ENCODE measurements around the gene RPEL1.

RPEL1 gene

DNA sequence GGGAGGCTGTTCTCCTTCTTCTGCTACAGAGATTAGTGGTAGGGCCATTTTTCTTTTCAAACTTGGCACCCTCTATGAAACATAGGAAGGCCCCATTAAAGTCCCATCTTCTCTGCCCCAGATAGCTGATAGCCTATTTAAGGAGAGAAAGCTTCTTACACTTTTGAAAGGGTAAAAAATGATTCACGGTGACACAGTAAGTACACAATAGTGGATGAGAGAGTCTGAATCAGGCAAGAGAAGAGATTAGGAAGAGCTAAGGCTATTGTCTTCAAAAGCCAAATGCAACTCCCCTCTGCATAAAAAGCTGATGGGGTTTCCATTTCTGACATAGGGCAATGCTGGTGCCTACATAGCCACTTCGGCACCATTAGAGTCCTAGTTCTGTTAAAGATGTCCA, 34.8 kb downstream of the RPEL1 start:
- no peak for DNase-seq

DNA sequence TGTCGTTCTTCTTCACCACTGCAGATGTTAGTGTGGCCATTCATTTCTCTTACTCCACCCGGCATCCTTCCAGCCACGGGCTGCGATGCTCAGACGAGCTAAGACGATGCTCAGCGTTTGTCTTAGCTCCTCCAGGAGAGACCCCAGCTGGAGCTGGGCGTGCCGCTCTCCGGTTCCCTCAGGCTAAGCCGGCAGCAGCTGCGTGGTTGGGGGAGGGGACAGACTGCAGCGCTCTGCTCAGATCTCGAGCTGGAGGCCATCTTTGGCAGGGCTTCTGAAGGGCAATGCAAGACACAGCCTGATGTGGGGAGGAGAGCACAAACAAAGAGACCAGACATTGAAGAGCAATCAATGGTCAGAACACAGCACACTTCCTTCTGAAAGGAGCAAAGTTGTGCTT, 36.1 kb downstream of the RPEL1 start:
- no peak for DNase-seq

GRCh38 chr10:103282961-103283360, 37.3 kb downstream of the RPEL1 start:
- no peak for DNase-seq

- peak; percentile 9 for DNase-seq
Measured at GRCh38 chr10:103284170-103284569, 38.5 kb downstream of the RPEL1 start.

- DNase-seq = no peak
Measured at GRCh38 chr10:103287992-103288391, 42.3 kb downstream of the RPEL1 start.

GRCh38 chr10:103291588-103291987, 45.9 kb downstream of the RPEL1 start:
- DNase-seq = no peak

DNA sequence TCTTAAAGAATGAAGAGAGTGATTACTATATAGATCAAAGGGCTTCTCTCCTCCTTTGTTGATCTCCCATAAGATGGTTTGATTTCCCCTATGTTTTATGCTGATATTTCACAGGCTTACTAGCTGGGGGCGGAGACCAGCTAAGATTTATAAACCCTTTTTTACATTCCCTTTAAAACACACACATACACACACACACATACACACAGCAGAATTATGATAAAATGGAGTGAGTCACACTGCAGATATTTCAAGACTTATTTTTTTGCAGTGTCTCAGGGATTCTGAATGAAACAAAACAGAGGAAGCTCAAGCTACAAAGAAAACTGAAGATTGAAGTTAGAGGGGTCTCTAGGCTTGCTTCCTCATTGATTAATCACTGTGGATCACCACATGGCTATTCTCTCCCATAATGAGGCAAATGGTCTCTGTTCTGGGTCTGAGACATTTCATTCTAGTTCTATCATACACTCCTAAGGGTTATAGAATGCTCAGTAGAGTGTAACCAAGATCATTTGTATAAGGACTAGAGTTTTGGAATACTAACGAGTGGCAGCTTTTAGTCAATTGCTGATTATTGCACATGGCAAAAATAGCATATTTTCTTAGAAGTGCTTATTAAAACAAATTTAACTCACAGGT, 49.8 kb downstream of the RPEL1 start:
- DNase-seq = no peak

All from CD4-positive, alpha-beta T cell treated with Interferon gamma for 1 hour (primary cell).